RWPE2 (cell line): ENCODE data around the gene P2RX1.

ENCODE experiments used
- ATAC-seq: fragments of 200-7000 bp; cut with Tn5 transposase; 3 replicates; pipeline ENCODE4 v1.9.1; 2021; ENCODE audit warnings: low read depth
- DNase-seq: peaks from one replicate; pipeline ENCODE4 v3.0.0-alpha.2; 2020; ENCODE audit warnings: low spot score
- H3K27ac ChIP-seq: fragments of 450-650 bp; 2 replicates; pipeline ENCODE4 v1.5.1; 2017; ENCODE audit warnings: mild to moderate bottlenecking; ENCODE audit not compliant: poor library complexity, severe bottlenecking
- H3K27me3 ChIP-seq: fragments of 250-450 bp; sonication (Bioruptor Pico); 2 replicates; pipeline ENCODE4 v1.5.1; 2021; ENCODE audit warnings: mild to moderate bottlenecking, moderate library complexity; ENCODE audit not compliant: insufficient read depth, poor library complexity, severe bottlenecking
- H3K36me3 ChIP-seq: fragments of 250-450 bp; sonication (Bioruptor Pico); 2 replicates; pipeline ENCODE4 v1.5.1; 2020; ENCODE audit warnings: low read depth, mild to moderate bottlenecking, moderate library complexity
- H3K4me1 ChIP-seq: fragments of 250-450 bp; sonication (Bioruptor Pico); 2 replicates; pipeline ENCODE4 v1.5.1; 2021; ENCODE audit warnings: mild to moderate bottlenecking, moderate library complexity; ENCODE audit not compliant: insufficient read depth, poor library complexity, severe bottlenecking
- H3K4me3 ChIP-seq: fragments of 250-450 bp; sonication (Bioruptor Pico); 2 replicates; pipeline ENCODE4 v1.5.1; 2021; ENCODE audit warnings: mild to moderate bottlenecking, moderate library complexity; ENCODE audit not compliant: severe bottlenecking
- H3K9me3 ChIP-seq: fragments of 250-450 bp; sonication (Bioruptor Pico); 2 replicates; pipeline ENCODE4 v1.5.1; 2021; ENCODE audit warnings: mild to moderate bottlenecking, moderate library complexity; ENCODE audit not compliant: severe bottlenecking
- TF ChIP-seq, protein P1 (sequence below): fragments of 450-650 bp; IDR thresholded peaks from one replicate; pipeline ENCODE4 v1.5.1; 2017; ENCODE audit warnings: mild to moderate bottlenecking, moderate library complexity; ENCODE audit not compliant: poor library complexity, severe bottlenecking

The P2RX1 gene

DNA sequence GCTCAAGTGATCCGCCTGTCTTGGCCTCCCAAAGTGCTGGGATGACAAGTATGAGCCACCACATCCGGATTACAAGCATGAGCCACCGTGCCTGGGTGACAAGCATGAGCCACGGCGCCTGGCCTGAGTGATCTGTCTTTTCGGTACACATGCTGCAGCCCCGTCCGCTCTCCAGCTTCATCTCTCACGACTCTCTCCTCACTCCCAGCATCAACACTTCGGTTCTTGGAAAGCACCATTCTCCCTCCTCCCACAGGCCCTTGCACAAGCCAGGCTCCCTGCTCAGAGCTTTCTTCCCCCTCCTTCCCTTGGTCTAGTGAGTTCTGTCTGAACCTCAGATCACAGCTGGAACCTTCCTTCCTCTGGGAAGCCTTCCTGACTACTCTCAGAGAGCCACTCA is 63.7 kb downstream of the P2RX1 start:
- no peak overlapping the region for H3K4me3 ChIP-seq
- no peak overlapping the region for H3K27ac ChIP-seq
- no peaks in the 10 kb centered on the region for H3K36me3 ChIP-seq
- DNase-seq (no peak), ATAC-seq (no peak)
- H3K27me3 ChIP-seq = no peaks in the 10 kb centered on the region
- TF ChIP-seq, protein P1, sequence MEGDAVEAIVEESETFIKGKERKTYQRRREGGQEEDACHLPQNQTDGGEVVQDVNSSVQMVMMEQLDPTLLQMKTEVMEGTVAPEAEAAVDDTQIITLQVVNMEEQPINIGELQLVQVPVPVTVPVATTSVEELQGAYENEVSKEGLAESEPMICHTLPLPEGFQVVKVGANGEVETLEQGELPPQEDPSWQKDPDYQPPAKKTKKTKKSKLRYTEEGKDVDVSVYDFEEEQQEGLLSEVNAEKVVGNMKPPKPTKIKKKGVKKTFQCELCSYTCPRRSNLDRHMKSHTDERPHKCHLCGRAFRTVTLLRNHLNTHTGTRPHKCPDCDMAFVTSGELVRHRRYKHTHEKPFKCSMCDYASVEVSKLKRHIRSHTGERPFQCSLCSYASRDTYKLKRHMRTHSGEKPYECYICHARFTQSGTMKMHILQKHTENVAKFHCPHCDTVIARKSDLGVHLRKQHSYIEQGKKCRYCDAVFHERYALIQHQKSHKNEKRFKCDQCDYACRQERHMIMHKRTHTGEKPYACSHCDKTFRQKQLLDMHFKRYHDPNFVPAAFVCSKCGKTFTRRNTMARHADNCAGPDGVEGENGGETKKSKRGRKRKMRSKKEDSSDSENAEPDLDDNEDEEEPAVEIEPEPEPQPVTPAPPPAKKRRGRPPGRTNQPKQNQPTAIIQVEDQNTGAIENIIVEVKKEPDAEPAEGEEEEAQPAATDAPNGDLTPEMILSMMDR = no peak
- no peaks in the 10 kb centered on the region for H3K4me1 ChIP-seq
- no peaks in the 10 kb centered on the region for H3K9me3 ChIP-seq

DNA sequence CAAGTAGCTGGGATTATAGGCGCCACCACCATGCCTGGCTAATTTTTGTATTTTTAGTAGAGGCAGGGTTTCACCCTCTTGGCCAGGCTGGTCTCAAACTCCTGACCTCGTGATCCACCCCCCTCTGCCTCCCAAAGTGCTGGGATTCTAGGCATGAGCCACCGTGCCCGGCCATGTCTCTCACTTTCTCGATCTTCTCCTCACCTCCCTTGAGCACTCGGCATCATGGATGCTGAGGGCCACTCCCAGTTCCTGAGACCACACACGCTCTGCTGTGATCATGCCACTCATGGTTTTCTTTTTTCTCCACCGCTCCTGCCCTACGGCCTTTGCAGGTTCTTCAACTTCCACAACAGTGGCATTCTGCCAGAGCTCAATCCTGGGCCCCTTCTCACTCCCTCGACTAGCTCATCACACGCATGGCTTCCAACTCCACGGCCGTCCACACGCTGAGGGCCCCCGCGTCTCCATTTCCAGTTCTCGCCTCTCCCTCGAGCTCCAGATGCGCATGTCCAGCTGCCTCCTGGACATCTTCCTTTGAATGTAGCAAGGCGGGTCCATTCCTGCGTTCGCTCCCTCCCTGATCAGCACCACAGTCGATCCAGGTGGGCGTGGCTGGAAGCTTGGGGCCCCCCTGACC is 64.7 kb downstream of the P2RX1 start:
- ATAC-seq (no peak), DNase-seq (no peak)
- TF ChIP-seq, protein P1 = no peak
- Histone ChIP-seq H3K27me3 (no peaks in the 10 kb centered on the region), H3K4me3 (no peak overlapping the region), H3K4me1 (no peaks in the 10 kb centered on the region), H3K36me3 (no peaks in the 10 kb centered on the region), H3K27ac (no peak overlapping the region), H3K9me3 (no peaks in the 10 kb centered on the region)

DNA sequence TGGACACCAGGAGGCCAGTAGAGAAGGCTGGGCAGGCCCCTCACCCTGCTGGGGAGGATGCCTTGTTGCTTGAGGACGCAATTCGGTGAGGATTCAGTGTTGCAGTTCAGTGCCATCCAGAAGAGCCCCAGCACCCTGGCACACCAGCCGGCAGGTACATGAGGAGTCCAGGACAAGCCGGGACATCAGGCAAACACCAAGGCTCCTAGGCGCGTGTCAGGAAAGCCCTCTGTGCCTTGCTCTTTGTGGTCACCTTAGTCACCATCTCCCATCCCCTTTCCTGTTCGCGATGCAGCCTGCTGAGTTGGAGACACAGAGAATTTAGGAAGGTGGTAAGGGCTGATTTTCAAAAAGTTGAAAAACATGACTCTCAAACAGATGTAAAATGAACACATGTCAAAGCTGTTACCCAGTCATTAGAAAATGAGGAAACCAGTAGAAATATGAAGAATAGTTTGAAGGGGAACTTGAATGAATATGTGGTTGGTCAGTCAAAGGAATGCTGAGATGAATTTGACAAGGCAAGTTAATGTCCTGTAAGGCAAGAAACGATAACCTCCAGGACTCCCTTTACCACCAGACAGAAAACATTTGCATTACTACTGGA is 67.9 kb downstream of the P2RX1 start:
- no peak overlapping the region for H3K27ac ChIP-seq
- no peak overlapping the region for H3K4me3 ChIP-seq
- no peaks in the 10 kb centered on the region for H3K27me3 ChIP-seq
- no peak for DNase-seq
- peaks cover 4% of the 10 kb centered on the region for H3K4me1 ChIP-seq
- peaks cover 14% of the 10 kb centered on the region for H3K36me3 ChIP-seq
- H3K9me3 ChIP-seq = no peaks in the 10 kb centered on the region
- ATAC-seq = no peak
- TF ChIP-seq, protein P1 = no peak

DNA sequence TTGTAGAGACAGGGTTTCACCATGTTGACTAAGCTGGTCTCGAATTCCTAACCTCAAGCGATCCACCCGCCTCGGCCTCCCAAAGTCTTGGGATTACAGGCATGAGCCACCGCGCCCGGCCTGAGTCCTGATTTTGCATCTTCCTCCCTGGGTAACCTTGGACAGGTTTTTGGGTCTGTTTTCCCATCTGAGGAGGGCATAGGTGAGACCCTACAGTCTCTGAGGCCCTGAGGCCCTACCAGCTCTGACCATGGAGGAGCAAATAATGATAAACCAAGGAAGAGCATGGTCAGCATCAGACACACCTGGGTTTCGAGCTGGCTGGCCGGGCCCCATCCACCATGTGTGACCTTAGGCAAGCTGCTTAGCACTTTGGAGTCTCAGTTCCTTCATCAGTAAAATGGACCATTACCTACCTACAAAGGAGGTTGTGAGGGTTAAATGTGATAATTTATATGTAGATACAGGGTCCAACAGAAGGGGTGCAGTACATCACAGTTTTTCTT is 69.0 kb downstream of the P2RX1 start:
- TF ChIP-seq, protein P1 = no peak
- no peaks in the 10 kb centered on the region for H3K9me3 ChIP-seq
- no peak overlapping the region for H3K27ac ChIP-seq
- ATAC-seq = no peak
- no peaks in the 10 kb centered on the region for H3K27me3 ChIP-seq
- H3K4me1 ChIP-seq = peaks cover 4% of the 10 kb centered on the region
- H3K4me3 ChIP-seq = no peak overlapping the region
- no peak for DNase-seq
- peaks cover 22% of the 10 kb centered on the region for H3K36me3 ChIP-seq
